Measurements from ENCODE around the gene KMT2B.
"Not testable (repeated sequence)": the region's sequence is repeated elsewhere in the genome, so short reads cannot be mapped to it uniquely, and the experiment has no call there.

GRCh38 chr19:35691106-35691505, 26.7 kb upstream of the KMT2B start:
- not testable (repeated sequence) for TF ChIP-seq CTCF, POLR2A (IDR thresholded peaks at IDR 0.05)

Measured in right lobe of liver (tissue), 4 donors.